AG10803 (cell line): ENCODE data around the gene HNRNPAB.

Experiments used
- DNase-seq: peaks from one replicate; pipeline ENCODE4 v3.0.0; 2010; ENCODE audit warnings: low read depth
- H3K4me3 ChIP-seq: 2 replicates; pipeline ENCODE4 v1.5.1; 2011; ENCODE audit warnings: mild to moderate bottlenecking, low read length, control low read depth
- CTCF ChIP-seq: conservative IDR thresholded peaks from 2 replicates; pipeline ENCODE4 v1.5.1; 2011; ENCODE audit warnings: mild to moderate bottlenecking, low read length, control low read depth, inconsistent platforms

Gene HNRNPAB

GRCh38 chr5:178207917-178208280 is 3.6 kb downstream of the HNRNPAB start:
- TF ChIP-seq CTCF, result no peak
- DNase-seq, result no peak
- no peak overlapping the region for H3K4me3 ChIP-seq

GRCh38 chr5:178208540-178209227 is 4.4 kb downstream of the HNRNPAB start:
- H3K4me3 ChIP-seq, result no peak overlapping the region
- no peak for DNase-seq
- TF ChIP-seq CTCF, result peak; percentile 29

DNA sequence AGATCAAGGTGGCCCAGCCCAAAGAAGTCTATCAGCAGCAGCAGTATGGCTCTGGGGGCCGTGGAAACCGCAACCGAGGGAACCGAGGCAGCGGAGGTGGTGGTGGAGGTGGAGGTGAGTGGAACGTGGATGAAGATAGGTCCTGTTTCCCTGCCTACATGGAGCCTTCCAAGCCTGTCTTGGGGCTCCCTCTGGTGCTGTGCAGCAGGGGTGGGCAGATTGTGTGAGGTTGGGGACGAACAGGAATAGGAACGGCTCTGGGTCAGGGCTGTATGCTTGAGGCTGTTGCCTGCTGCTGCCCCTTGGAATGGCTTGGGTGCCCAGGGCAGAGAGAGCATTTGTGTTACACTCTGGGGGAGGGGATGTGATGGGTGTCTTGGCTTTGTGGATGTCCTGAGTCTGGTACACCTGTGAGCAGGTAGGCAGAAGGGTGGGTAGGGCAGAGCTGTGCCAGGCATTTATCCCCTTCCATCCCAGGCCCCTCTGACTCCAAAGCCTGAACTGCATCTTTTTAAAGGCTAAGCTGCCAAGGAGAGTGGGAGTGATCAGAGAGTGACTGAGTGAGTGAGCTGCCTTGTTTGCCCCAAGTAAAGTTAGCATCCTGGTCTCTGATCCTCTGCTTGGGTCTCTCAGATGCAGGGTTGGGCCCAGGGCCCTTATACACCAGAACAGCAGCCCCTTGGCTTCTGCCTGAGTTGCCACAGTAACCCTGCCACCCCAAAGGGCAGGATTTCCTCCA is 5.2 kb downstream of the HNRNPAB start:
- no peak for DNase-seq
- H3K4me3 ChIP-seq, result no peak overlapping the region
- TF ChIP-seq CTCF, result no peak

GRCh38 chr5:178210073-178210535 is 5.8 kb downstream of the HNRNPAB start:
- no peak overlapping the region for H3K4me3 ChIP-seq
- TF ChIP-seq CTCF, result no peak
- DNase-seq, result no peak

- no peak overlapping the region for H3K4me3 ChIP-seq
- no peak for TF ChIP-seq CTCF
Measured at GRCh38 chr5:178210686-178211085, 6.4 kb downstream of the HNRNPAB start.

DNA sequence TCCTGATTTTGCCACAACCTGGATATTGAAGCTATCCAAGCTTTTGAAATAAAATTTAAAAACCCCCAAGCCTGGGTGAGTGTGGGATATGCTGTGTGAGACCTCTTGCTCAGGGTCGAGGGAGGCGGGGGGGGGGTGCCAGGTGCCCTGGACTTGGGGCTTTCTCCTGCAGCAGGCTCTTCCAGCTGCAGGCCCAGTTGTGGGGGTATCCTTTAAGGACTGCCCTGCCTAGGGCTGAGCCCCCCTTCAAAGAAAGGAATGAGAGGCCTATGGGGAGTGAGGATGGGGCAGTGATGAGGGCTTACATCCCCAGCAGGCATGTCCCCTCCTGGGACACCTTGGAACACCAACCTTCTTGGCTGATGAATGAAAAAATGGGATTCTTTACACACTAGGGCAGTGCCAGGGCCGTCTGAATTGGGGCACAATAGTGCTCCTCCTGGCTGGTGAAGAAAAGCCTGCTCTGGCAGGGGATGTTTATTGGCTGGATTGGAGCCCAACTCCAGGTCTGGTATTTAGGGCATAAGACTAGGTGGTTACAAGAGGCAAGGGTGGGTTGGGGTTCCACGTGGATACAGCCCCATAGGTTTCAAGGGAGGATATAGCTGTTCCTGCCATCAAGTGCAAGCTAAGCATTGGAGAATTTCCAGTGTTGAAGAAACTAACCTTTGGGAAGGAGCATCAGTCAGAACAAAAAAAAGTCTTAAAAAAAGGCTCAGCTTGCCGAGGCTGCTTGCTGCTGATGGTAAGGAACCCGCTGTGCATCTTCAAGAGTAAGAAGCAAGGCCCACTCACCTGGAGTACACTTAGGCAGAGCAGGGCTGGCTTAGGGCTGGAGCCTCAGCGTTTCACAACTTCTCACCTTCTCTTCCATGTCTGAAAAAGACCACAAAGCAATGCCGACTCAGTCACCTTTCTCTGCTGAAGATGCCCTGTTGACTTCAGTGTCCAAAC is 7.0 kb downstream of the HNRNPAB start:
- no peak overlapping the region for H3K4me3 ChIP-seq
- no peak for DNase-seq
- no peak for TF ChIP-seq CTCF

More at GRCh38 chr5:178210686-178211085, 6.4 kb downstream of the HNRNPAB start:
- DNase-seq, result no peak
